Astrocyte of the cerebellum (primary cell): Measurements from ENCODE around the gene SULF2.

Experiments used
- DNase-seq: peaks from one replicate; pipeline ENCODE4 v3.0.0-alpha.2; 2011; ENCODE audit warnings: low read depth
- H3K4me3 ChIP-seq: 2 replicates; pipeline ENCODE4 v1.5.1; 2011; ENCODE audit warnings: mild to moderate bottlenecking, low read depth, low read length, moderate library complexity
- CTCF ChIP-seq: IDR thresholded peaks from 2 replicates; pipeline ENCODE4 v1.5.1; 2012; ENCODE audit warnings: low read length, low read depth, moderate library complexity, mild to moderate bottlenecking; ENCODE audit errors: missing control alignments
- in situ Hi-C: cut with HindIII; loops from 2 replicates; pipeline ENCODE4 v1.10.0; 2017; ENCODE audit warnings: low sequenced_read_pairs

SULF2 gene

DNA sequence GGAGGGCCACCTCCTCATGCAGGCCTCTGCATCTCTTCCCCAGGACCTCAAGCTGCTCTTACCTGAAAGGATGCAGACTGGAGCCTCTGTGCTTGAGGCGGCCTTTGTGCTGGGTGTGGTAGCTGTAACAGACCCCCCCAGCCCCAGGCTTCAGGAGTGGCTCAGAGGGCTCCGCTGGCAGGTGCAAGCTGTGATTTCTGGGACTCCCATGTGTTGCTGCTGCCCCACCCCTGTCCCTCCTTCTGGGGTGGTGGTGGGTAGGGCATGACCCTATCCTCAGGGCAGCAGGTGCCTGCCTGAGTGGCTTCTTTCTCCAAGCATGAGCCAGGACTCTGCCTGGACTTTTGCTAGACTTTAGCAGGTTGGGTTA lies 121.2 kb downstream of the SULF2 start:
- DNase-seq, result no peak
- TF ChIP-seq CTCF, result no peak
- in situ Hi-C loops, result no loop called here
- H3K4me3 ChIP-seq, result no peak overlapping the region

DNA sequence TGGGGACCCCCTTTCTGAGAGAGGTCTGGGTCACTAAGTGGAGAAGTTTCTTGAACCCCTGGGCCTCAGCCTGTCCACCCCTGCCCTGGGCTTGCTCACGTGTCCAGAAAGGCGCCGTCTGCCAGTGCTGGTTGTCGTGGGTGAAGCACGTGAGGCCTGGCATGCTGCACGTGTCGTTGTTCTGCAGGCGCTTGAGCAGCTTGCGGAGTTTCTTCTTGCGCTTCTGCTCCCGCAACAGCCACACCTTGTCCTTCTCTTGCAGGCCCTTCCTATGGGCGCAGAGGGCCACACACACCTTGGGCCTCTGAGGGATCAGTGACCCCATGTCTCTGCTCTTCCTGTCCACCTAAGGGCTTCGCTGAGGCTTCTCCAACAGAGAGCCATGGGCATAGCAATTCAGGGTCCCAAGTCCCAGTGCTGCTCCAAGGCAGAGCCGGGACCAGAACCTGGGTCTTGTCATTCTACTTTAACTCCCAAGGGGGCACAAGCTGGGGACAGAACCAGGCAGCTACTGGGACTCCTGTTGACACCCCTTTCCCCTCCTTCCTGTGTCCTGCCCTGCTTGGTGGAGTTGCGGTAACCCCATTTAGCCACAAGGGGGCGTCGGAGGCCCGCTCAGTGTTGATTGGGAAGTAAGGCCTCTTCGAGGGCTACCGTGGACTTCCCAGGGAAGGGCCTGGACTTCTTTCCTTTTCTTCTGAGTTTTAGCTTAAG lies 121.8 kb downstream of the SULF2 start:
- TF ChIP-seq CTCF, result peak; percentile 98
- in situ Hi-C loops, result no loop called here
- peak; percentile 58 for DNase-seq
- H3K4me3 ChIP-seq, result no peak overlapping the region

GRCh38 chr20:47662483-47663353 lies 122.6 kb downstream of the SULF2 start:
- in situ Hi-C loops, result no loop called here
- no peak for TF ChIP-seq CTCF
- DNase-seq, result no peak
- H3K4me3 ChIP-seq, result no peak overlapping the region

DNA sequence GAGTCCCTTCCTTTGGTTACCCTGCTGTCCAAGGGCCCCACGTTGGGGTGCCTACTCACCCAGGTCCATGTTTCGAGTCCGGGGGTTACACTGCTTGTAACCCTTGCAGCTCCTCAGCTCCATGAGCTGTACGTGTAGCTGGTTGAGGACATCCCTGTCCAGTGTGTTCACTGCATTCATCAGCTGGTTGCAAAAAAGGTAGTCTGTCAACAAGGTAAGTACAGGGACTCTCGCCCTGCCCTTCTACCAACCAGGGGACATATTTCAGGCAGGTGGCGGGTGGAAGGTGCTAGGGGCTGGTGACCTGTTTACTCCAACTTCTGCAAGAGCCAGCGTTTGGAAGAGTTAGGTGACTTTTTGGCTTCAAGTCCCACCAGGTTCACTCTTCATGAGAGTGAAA lies 123.6 kb downstream of the SULF2 start:
- H3K4me3 ChIP-seq, result no peak overlapping the region
- in situ Hi-C loops, result no loop called here
- TF ChIP-seq CTCF, result no peak
- DNase-seq, result no peak

DNA sequence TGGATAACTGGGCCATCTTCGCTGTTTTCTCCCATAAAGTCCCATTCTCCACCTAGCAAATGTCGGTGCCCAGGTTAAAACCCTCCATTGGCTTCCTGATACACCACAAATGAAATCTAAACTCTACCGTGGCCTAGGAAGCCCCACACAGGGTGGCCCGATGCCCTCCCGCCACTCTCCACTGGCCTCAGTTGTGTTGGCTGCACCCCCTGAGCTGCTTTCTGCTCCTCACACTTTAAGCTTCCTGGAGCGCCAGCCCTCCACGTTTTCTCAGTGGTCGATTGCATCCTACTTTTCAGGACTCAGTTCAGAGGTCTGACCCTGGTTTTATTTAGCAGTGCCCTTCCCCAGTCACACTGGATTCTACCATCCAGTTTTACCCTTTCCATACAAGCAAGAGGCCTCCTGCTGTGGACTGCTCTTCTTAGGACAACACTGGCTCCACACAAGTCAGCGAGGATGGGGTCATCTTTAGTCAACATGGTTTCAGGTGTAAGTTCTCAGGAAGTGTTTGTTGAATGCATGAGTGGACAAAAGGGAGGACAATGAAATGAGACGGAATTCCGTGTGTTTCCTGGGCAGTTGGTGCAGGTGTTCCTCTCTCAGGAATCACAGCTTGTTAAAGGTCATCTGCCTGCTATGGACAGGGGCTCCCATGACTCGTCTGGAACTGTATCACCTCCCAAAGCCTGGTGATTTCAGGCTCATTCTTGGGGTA lies 124.1 kb downstream of the SULF2 start:
- TF ChIP-seq CTCF, result no peak
- H3K4me3 ChIP-seq, result no peak overlapping the region
- in situ Hi-C loops, result no loop called here
- DNase-seq, result no peak

DNA sequence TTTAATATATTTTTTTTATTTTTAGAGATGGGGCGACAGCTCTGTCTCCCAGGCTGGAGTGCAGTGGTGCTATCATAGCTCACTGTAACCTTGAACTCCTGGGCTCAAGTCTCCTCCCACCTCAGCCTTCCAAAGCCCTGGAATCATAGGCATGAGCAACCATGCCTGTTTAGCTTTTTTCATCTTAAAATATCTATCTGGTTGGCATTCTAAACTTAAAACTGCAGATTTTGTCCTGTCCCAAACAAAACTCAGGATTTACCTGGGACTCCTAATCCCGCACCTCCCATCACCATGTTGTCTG lies 124.7 kb downstream of the SULF2 start:
- H3K4me3 ChIP-seq, result no peak overlapping the region
- no peak for DNase-seq
- no peak for TF ChIP-seq CTCF
- in situ Hi-C loops, result no loop called here
